Ectodermal cell (in vitro differentiated cells): ENCODE results near the gene PLBD2.

ENCODE experiments used
- H3K27ac ChIP-seq: 2 replicates; pipeline ENCODE4 v1.7.0; 2013; ENCODE audit warnings: mild to moderate bottlenecking, low read depth, low read length; ENCODE audit not compliant: insufficient read depth, poor library complexity, severe bottlenecking
- H3K27me3 ChIP-seq: 2 replicates; pipeline ENCODE4 v1.7.0; 2013; ENCODE audit warnings: mild to moderate bottlenecking, low read length; ENCODE audit not compliant: insufficient read depth, control insufficient read depth, poor library complexity, severe bottlenecking
- H3K36me3 ChIP-seq: one replicate; pipeline ENCODE4 v1.7.0; 2013; ENCODE audit warnings: low read length; ENCODE audit not compliant: control insufficient read depth, insufficient read depth
- H3K4me1 ChIP-seq: one replicate; pipeline ENCODE4 v1.7.0; 2013; ENCODE audit warnings: low read length; ENCODE audit not compliant: control insufficient read depth, insufficient read depth
- H3K4me3 ChIP-seq: 2 replicates; pipeline ENCODE4 v1.7.0; 2013; ENCODE audit warnings: low read depth, low read length, control low read depth; ENCODE audit not compliant: insufficient read depth
- H3K9me3 ChIP-seq: 2 replicates; pipeline ENCODE4 v1.7.0; 2013; ENCODE audit warnings: mild to moderate bottlenecking, low read length, moderate library complexity; ENCODE audit not compliant: control insufficient read depth
- WGBS, 2 experiments: methylation state at CpG; one replicate each; pipeline ENCODE4 v1.1.7; 2013; ENCODE audit warnings: missing lambda C conversion rate in 2 of 2; 5-methylcytosine and 5-hydroxymethylcytosine counted together

The PLBD2 gene

DNA sequence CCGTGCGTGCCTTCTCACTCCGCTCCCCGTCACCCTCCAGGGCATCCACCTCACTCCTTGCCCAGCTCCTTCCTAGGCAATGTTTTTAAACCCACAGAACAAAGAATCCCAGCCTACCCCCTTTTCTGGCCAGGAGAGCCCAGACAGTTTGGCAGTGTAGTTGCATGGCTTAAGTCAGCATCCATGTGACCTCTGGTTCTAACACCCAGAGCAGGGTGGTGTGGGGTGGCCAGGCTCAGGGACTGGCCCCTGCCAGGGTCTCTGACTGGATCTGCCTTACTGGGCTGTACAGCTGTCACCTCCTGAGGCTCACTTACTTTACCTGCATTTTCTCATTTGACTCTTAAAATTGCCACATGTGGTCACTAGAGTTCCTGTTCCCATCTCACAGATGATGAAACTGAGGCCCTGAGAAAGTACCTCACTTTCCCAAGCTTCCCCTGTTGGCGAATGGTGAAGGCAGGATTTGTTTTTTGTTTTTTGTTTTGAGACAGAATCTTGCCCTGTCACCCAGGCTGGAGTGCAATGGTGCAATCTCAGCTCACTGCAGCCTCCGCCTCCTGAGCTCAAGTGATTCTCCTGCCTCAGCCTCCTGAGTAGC, 27.0 kb downstream of the PLBD2 start:
- Histone ChIP-seq H3K36me3 (no peaks in the 10 kb centered on the region), H3K27me3 (no peaks in the 10 kb centered on the region), H3K9me3 (no peaks in the 10 kb centered on the region), H3K4me3 (no peak overlapping the region), H3K4me1 (peaks cover 6% of the 10 kb centered on the region), H3K27ac (no peak overlapping the region)
- 93 to 95% methylated on average over 6 of the region's 6 CpGs for WGBS, 2 experiments

DNA sequence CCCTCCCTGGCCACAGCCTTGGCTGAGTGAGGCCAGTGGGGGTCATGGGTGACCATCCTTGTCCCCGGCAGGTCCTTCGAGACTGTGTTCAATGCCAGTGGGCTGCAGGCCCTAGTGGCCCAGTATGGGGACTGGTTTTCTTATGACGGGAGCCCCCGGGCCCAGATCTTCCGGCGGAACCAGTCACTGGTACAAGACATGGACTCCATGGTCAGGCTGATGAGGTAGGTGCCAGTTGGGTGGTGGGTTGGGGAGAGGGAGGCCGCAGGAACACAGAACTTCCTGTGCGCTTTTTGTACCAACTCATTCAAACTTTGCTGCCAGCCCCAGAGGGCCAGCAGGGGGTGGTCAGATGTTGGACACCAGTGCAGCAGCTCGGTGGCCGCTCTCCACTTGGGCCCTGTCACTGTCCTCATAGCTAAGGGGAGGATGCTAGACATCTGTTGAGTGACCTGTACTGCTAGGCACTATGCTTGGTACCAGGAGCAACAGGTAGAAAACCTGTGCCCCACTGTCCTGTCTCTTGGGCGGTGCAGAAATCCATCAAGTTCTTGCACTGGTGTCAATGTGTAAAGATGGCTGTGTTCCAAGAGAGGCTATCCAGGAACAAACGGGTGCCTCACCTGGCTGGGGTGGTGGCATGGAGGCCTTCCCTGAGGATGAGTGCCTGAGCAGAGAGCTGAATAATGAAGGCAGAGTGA, 28.6 kb downstream of the PLBD2 start:
- H3K27me3 ChIP-seq: no peaks in the 10 kb centered on the region
- no peaks in the 10 kb centered on the region for H3K36me3 ChIP-seq
- no peak overlapping the region for H3K4me3 ChIP-seq
- no peaks in the 10 kb centered on the region for H3K4me1 ChIP-seq
- WGBS, 2 experiments: 96% methylated on average over 12 of the region's 12 CpGs
- no peak overlapping the region for H3K27ac ChIP-seq
- H3K9me3 ChIP-seq: no peaks in the 10 kb centered on the region

DNA sequence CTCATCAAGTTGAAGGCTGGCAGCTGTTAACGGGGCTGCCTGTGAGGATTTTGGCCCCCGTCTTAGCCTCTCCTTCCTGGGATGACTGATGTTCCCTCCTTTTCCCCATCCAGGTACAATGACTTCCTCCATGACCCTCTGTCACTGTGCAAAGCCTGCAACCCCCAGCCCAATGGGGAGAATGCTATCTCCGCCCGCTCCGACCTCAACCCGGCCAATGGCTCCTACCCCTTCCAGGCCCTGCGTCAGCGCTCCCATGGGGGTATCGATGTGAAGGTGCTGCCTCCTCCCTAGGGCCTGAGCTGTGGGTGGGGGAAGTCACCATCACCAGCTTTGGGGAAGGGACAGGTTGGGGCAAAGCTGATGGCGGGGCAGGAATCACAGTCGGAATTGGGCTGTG, 29.2 kb downstream of the PLBD2 start:
- Histone ChIP-seq H3K4me1 (no peaks in the 10 kb centered on the region), H3K27me3 (no peaks in the 10 kb centered on the region), H3K27ac (no peak overlapping the region), H3K4me3 (no peak overlapping the region), H3K36me3 (no peaks in the 10 kb centered on the region), H3K9me3 (no peaks in the 10 kb centered on the region)
- WGBS, 2 experiments: 97% methylated on average over 11 of the region's 11 CpGs

DNA sequence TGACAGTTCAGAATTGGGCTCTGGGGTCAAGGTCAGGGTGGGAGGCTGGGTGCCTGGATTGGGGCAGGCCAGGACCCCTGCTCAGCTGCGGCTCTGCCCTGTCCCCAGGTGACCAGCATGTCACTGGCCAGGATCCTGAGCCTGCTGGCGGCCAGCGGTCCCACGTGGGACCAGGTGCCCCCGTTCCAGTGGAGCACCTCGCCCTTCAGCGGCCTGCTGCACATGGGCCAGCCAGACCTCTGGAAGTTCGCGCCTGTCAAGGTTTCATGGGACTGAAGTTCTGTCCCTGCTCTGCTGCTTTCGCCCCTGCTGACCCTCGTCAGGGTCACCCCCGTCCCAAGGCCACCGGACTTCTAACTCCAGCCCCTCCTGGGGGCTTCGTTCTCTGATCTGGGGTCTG, 30.0 kb downstream of the PLBD2 start:
- Histone ChIP-seq H3K27me3 (no peaks in the 10 kb centered on the region), H3K27ac (no peak overlapping the region), H3K9me3 (no peaks in the 10 kb centered on the region), H3K4me3 (no peak overlapping the region), H3K36me3 (no peaks in the 10 kb centered on the region), H3K4me1 (no peaks in the 10 kb centered on the region)
- 95 to 96% methylated on average over 14 of the region's 14 CpGs for WGBS, 2 experiments

DNA sequence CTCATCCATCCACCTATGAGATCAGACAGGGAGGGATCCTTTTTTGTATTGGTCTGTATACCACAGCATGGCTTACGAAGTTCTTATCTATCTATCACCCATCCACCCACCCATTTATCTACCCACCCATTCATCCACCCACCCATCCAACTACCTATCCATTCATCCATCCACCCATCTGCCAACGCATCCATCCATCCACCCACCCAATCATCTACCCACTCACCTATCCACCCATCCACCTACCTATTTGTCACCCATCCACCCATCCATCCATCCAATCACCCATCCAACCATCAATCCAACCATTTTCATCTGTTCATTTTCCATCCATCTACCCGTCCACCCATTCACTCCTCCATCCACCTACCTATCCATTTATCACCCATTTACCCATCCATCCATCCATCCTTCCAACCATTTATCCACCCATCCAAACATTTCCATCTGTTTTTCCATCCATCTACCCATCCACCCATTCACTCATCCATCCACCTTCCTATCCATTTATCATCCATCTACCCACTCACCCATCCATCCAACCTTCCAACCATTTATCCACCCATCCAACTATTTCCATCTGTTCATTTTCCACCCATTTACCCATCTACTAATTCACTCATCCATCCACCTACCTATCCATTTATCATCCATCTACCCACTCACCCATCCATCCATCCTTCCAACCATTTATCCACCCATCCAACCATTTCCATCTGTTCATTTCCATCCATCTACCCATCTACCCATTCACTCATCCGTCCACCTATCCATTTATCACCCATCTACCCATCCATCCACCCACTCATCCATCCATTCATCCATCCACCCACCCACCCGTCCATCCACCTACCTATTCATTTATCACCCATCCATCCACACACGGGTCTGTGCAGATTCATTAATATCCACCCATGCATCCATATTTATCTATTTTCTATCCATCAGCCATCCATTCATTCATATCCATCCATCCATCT, 32.0 kb downstream of the PLBD2 start:
- no peaks in the 10 kb centered on the region for H3K4me1 ChIP-seq
- no peak overlapping the region for H3K4me3 ChIP-seq
- WGBS, 2 experiments: 89 to 92% methylated on average over 6 of the region's 6 CpGs
- no peaks in the 10 kb centered on the region for H3K27me3 ChIP-seq
- no peaks in the 10 kb centered on the region for H3K9me3 ChIP-seq
- no peak overlapping the region for H3K27ac ChIP-seq
- no peaks in the 10 kb centered on the region for H3K36me3 ChIP-seq

DNA sequence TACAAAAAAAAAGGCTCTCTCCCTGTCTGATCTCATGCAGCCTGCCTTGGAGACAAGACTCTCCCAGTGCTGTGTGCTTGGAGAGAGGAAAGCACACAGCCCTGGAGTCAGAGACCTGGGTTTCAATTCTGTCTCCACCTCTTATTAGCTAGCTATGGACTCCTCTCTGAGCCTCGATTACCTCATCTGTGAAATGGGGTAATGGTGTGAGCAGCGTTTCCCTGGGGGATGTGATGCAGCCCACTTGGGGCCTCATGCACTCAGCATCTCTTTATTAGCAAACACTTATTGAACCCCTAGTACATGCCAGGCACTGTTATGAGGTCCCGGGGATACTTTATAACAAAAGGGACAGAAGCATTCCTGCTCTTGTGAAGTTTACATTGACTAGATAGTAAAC, 32.8 kb downstream of the PLBD2 start:
- no peaks in the 10 kb centered on the region for H3K9me3 ChIP-seq
- no peak overlapping the region for H3K4me3 ChIP-seq
- 90 to 100% methylated on average over 3 of the region's 3 CpGs for WGBS, 2 experiments
- no peak overlapping the region for H3K27ac ChIP-seq
- no peaks in the 10 kb centered on the region for H3K36me3 ChIP-seq
- H3K27me3 ChIP-seq: no peaks in the 10 kb centered on the region
- H3K4me1 ChIP-seq: no peaks in the 10 kb centered on the region

DNA sequence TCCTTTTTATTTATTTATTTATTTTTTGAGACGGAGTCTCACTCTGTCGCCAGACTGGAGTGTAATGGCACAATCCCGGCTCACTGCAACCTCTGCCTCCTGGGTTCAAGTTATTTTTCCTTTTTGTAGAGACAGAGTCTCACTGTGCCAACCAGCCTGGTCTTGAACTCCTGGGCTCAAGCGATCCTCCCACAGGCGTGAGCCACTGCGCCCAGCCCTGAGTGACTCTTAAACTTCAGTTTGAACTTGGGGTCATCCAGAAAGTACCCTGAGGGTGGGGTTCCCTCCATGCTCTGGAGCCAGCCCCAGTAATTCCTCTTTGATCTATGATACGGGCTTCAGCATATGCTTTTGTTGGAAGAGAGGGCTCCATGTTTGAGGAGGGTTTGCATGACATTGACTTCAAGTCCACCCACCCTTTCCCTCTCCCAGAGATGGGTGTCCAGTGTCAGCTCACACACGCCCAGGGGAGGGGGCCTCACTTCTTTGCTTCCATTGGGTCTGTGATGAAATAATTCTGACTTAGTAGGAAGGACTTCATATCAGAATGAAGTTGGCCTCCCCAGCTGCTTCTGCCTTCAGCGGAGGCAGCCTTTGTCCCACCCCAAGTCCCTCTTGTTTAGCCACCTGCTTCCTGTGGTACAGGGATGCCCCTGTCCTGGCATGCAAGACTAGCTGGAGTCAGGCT, 33.4 kb downstream of the PLBD2 start:
- Histone ChIP-seq H3K36me3 (no peaks in the 10 kb centered on the region), H3K9me3 (no peaks in the 10 kb centered on the region), H3K4me1 (no peaks in the 10 kb centered on the region), H3K27me3 (no peaks in the 10 kb centered on the region), H3K27ac (no peak overlapping the region), H3K4me3 (no peak overlapping the region)
- WGBS, 2 experiments: 92 to 95% methylated on average over 9 of the region's 9 CpGs

DNA sequence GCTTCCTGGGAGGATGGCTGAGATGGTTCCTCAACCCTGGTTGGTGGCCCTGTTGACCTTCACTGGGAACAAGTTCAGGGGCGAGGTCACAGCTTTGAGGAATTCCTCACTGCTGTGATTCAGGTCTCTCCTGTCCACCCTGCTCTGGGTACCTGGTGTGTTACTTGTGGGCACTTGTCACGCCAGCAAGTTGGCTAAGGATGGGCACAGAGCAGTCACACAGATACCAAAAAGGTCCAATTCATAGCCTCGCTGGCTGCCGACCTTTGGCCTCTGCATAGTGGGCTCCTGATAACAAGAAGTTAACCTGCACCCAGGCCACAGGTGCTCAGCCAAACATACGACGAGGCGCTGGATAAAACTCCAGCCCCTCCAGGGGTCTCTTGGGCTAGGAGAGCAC, 34.1 kb downstream of the PLBD2 start:
- no peaks in the 10 kb centered on the region for H3K9me3 ChIP-seq
- WGBS, 2 experiments: 91% methylated on average over 7 of the region's 7 CpGs

DNA sequence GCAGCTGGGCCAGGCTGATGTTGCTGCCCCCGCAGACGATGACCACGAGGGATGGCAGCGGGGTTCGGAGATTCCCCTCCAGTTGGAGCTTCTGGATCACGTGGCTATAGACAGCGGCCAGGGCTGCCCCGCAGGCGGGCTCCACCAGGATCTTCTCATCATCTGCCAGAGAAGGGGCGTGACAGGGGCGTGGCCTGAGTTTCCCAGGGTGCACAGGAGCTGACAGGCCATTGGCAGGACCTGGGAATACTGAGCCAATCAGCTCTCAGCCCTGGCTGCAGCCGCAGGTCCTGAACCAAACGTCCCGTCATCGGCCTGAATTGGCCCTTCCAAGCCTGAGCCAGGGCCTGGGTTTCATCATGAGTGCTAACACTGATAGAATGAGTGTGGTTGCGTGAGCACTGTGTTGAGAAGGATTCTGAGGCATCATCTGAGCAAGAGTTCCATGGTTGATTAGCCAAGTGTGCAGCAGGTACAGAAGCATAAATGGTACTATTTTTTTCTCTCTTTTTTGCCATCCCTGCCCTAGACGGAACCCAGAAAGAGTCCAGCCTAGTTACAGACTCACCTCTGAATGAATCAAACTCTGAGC, 34.7 kb downstream of the PLBD2 start:
- no peak overlapping the region for H3K4me3 ChIP-seq
- WGBS, 2 experiments: 66 to 70% methylated on average over 17 of the region's 17 CpGs
- H3K9me3 ChIP-seq: no peaks in the 10 kb centered on the region
- no peaks in the 10 kb centered on the region for H3K4me1 ChIP-seq
- no peaks in the 10 kb centered on the region for H3K27me3 ChIP-seq
- H3K27ac ChIP-seq: no peak overlapping the region
- no peaks in the 10 kb centered on the region for H3K36me3 ChIP-seq

More for the DNA sequence above, 34.1 kb downstream of the PLBD2 start:
- Histone ChIP-seq H3K4me1 (no peaks in the 10 kb centered on the region), H3K4me3 (no peak overlapping the region), H3K27ac (no peak overlapping the region), H3K36me3 (no peaks in the 10 kb centered on the region), H3K27me3 (no peaks in the 10 kb centered on the region)
